PC-3 (cell line): Measurements from ENCODE around the gene PDE6A. TPM values are rescaled to one million over a fixed set of nuclear protein-coding genes. Genes with fewer than 3 reads are reported as not detected.

Source experiments
- ATAC-seq: fragments of 200-7000 bp; cut with Tn5 transposase; 2 replicates; pipeline ENCODE4 v1.9.1; 2020; ENCODE audit warnings: mild to moderate bottlenecking, moderate library complexity
- BruUV-seq: library from RNA; stranded (reverse); fragments of 400-500 nt; replicated peaks from 2 replicates; lab custom pipeline; 2021; lab: Mats Ljungman, UMichigan
- CTCF ChIA-PET: fragments of 300-600 bp; sonication (Branson Sonifier 250); formaldehyde crosslinking; loops from one replicate; lab custom pipeline; 2022; ENCODE audit warnings: antibody characterized with exemption; lab: Charles Lee
- POLR2A ChIA-PET: fragments of 300-600 bp; sonication (Branson Sonifier 250); formaldehyde crosslinking; loops from one replicate; lab custom pipeline; 2022; ENCODE audit warnings: antibody characterized with exemption; ENCODE audit not compliant: unreplicated experiment; lab: Charles Lee
- DNase-seq: peaks from one replicate; pipeline ENCODE4 v3.0.0-alpha.2; 2015
- H2AFZ ChIP-seq: fragments of 300-600 bp; sonication (generic); 2 replicates; pipeline ENCODE4 v1.6.0; 2016; ENCODE audit warnings: antibody characterized with exemption, low read length
- H3F3A ChIP-seq: fragments of 300-600 bp; sonication (generic); one replicate; pipeline ENCODE4 v1.6.0; 2017; ENCODE audit warnings: antibody characterized with exemption, low read length, control low read depth, mild to moderate bottlenecking; ENCODE audit not compliant: unreplicated experiment
- H3K27ac ChIP-seq: fragments of 300-600 bp; sonication (generic); 2 replicates; pipeline ENCODE4 v1.5.1; 2016; ENCODE audit warnings: mild to moderate bottlenecking, low read length
- H3K27me3 ChIP-seq: fragments of 300-600 bp; sonication (generic); 2 replicates; pipeline ENCODE4 v1.6.1; 2016; ENCODE audit warnings: low read length, mixed read lengths
- H3K36me3 ChIP-seq: fragments of 300-600 bp; sonication (generic); 2 replicates; pipeline ENCODE4 v1.6.1; 2016; ENCODE audit warnings: low read depth, mixed run types, low read length, mixed read lengths
- H3K4me1 ChIP-seq: fragments of 300-600 bp; sonication (generic); 2 replicates; pipeline ENCODE4 v1.5.1; 2016; ENCODE audit warnings: low read length; ENCODE audit not compliant: insufficient read depth
- H3K4me2 ChIP-seq: fragments of 300-600 bp; sonication (generic); 2 replicates; pipeline ENCODE4 v1.6.0; 2016; ENCODE audit warnings: low read length
- H3K4me3 ChIP-seq: fragments of 300-600 bp; sonication (generic); 2 replicates; pipeline ENCODE4 v1.5.1; 2016; ENCODE audit warnings: mild to moderate bottlenecking, low read length, mixed read lengths
- H3K79me2 ChIP-seq: fragments of 300-600 bp; sonication (generic); 2 replicates; pipeline ENCODE4 v1.6.1; 2017; ENCODE audit warnings: low read length, mixed read lengths
- H3K9ac ChIP-seq: fragments of 300-600 bp; sonication (generic); 2 replicates; pipeline ENCODE4 v1.6.0; 2016; ENCODE audit warnings: mild to moderate bottlenecking, low read length
- H3K9me2 ChIP-seq: fragments of 300-600 bp; sonication (generic); replicated peaks from 2 replicates; pipeline ENCODE4 v1.6.1; 2016; ENCODE audit warnings: mixed run types, low read length, mixed read lengths
- H3K9me3 ChIP-seq: fragments of 300-600 bp; sonication (generic); 2 replicates; pipeline ENCODE4 v1.6.1; 2016; ENCODE audit warnings: low read length, mixed read lengths
- H4K20me1 ChIP-seq: fragments of 300-600 bp; sonication (generic); 2 replicates; pipeline ENCODE4 v1.6.1; 2016; ENCODE audit warnings: low read length, mixed read lengths
- EZH2 ChIP-seq: fragments of 300-600 bp; sonication (generic); IDR thresholded peaks from one replicate; pipeline ENCODE4 v1.6.1; 2017; ENCODE audit warnings: antibody characterized with exemption, mild to moderate bottlenecking, low read length; ENCODE audit not compliant: unreplicated experiment
- EZH2phosphoT487 ChIP-seq: fragments of 300-600 bp; sonication (generic); IDR thresholded peaks from 2 replicates; pipeline ENCODE4 v1.6.1; 2018; ENCODE audit warnings: mild to moderate bottlenecking, antibody characterized with exemption, low read length, borderline replicate concordance
- intact Hi-C: fragments of 100-400 bp; cut with micrococcal nuclease; formaldehyde crosslinking; loops from 2 replicates; pipeline ENCODE4 v1.9.0; 2023
- total RNA-seq: library from RNA; depleted of rRNA; stranded (reverse); fragments of >200 nt; gene quantifications from 2 replicates; pipeline ENCODE4 v1.2.3, GENCODE V29; 2014
- TF ChIP-seq, protein P1 (sequence below): fragments of 300-600 bp; sonication (generic); conservative IDR thresholded peaks from 2 replicates; pipeline ENCODE4 v1.5.1; 2017; ENCODE audit warnings: antibody characterized with exemption, low read depth, mild to moderate bottlenecking, low read length

Gene PDE6A
- total RNA-seq, 1 experiment from 2014 or later, result not detected

DNA sequence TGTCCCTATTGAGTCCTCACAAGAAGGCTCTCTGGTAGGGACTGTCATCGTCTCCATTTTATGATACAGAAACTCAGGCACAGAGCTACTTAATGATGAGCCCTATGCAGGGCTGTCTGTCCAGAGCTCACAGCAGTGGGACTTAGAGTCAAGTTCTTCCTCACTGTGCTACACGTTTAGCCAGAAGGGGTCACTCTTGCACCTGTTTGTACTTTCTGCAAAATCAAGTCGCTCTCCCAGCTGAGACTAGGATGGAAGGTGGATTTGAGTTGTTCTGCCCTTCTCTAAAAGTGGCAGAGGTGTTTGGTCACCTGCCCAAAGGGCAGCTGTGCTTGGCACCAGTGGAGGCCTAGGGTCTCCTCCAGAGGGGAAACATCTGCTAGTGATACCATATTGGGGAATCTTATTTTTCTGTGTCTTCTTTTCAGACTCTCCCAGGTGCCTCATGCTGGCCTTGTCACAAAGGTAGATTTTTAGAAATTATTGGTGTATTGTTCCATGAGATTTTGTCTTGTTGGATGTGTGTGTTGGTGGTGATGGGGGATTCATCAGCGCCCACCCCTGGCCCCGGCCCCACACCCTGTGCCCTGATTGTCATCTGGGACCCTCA, 110.2 kb downstream of the PDE6A start:
- H3K4me1 ChIP-seq, result peaks cover 9% of the 10 kb centered on the region
- intact Hi-C loops, result loop anchor here (1.0 to 10.0 kb wide), 2 partner anchors 384 to 600 kb away; no protein-coding TSS in a partner anchor
- ATAC-seq (peak; percentile 61), DNase-seq (peak; percentile 94)
- ChIA-PET CTCF (interaction anchor here (0.5 to 2.4 kb wide), 20 partner anchors 18 to 576 kb away, joined by 3 to 31 read pairs (median 4); partner anchors contain the start of genes HMGXB3, SLC26A2 and TIGD6), POLR2A (interaction anchor here (0.6 kb wide), 1 partner anchor 128 kb away, joined by 3 read pairs; no protein-coding TSS in a partner anchor)
- H3K9ac ChIP-seq, result no peak overlapping the region
- H3K9me2 ChIP-seq, result no peaks in the 10 kb centered on the region
- peaks cover 5% of the 10 kb centered on the region; the same call in 1 of the 2 replicates for H4K20me1 ChIP-seq
- no peaks in the 10 kb centered on the region for H3F3A ChIP-seq
- H3K79me2 ChIP-seq, result no peaks in the 10 kb centered on the region
- BruUV-seq, result no TSS peak
- H3K27ac ChIP-seq, result no peak overlapping the region
- H2AFZ ChIP-seq, result no peak overlapping the region
- H3K9me3 ChIP-seq, result no peaks in the 10 kb centered on the region
- H3K4me3 ChIP-seq, result no peak overlapping the region
- TF ChIP-seq EZH2phosphoT487 (no peak), EZH2 (no peak)
- TF ChIP-seq, protein P1, sequence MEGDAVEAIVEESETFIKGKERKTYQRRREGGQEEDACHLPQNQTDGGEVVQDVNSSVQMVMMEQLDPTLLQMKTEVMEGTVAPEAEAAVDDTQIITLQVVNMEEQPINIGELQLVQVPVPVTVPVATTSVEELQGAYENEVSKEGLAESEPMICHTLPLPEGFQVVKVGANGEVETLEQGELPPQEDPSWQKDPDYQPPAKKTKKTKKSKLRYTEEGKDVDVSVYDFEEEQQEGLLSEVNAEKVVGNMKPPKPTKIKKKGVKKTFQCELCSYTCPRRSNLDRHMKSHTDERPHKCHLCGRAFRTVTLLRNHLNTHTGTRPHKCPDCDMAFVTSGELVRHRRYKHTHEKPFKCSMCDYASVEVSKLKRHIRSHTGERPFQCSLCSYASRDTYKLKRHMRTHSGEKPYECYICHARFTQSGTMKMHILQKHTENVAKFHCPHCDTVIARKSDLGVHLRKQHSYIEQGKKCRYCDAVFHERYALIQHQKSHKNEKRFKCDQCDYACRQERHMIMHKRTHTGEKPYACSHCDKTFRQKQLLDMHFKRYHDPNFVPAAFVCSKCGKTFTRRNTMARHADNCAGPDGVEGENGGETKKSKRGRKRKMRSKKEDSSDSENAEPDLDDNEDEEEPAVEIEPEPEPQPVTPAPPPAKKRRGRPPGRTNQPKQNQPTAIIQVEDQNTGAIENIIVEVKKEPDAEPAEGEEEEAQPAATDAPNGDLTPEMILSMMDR, result peak; percentile 97
- no peaks in the 10 kb centered on the region for H3K36me3 ChIP-seq
- H3K27me3 ChIP-seq, result no peaks in the 10 kb centered on the region
- H3K4me2 ChIP-seq, result no peak overlapping the region

DNA sequence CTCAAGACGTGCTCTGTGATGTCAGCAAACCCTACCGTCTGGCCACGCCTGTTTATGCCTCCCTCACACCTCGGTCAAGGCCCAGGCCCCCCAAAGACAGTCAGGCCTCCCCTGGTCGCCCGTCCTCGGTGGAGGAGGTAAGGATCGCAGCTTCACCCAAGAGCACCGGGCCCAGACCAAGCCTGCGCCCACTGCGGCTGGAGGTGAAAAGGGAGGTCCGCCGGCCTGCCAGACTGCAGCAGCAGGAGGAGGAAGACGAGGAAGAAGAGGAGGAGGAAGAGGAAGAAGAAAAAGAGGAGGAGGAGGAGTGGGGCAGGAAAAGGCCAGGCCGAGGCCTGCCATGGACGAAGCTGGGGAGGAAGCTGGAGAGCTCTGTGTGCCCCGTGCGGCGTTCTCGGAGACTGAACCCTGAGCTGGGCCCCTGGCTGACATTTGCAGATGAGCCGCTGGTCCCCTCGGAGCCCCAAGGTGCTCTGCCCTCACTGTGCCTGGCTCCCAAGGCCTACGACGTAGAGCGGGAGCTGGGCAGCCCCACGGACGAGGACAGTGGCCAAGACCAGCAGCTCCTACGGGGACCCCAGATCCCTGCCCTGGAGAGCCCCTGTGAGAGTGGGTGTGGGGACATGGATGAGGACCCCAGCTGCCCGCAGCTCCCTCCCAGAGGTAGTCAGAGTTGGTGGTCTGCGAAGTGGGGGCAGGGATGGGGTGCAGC, 111.3 kb downstream of the PDE6A start:
- Histone ChIP-seq H3K9me2 (no peaks in the 10 kb centered on the region), H3F3A (no peaks in the 10 kb centered on the region), H3K36me3 (no peaks in the 10 kb centered on the region), H3K4me3 (no peak overlapping the region), H3K9ac (no peak overlapping the region), H3K9me3 (no peaks in the 10 kb centered on the region), H4K20me1 (no peaks in the 10 kb centered on the region), H3K4me1 (no peaks in the 10 kb centered on the region), H3K4me2 (no peak overlapping the region), H3K27me3 (no peaks in the 10 kb centered on the region), H3K27ac (no peak overlapping the region), H3K79me2 (no peaks in the 10 kb centered on the region), H2AFZ (no peak overlapping the region)
- ATAC-seq, result no peak
- POLR2A ChIA-PET, result no interaction called here
- intact Hi-C loops, result loop anchor here (10.0 kb wide), 1 partner anchor 602 kb away; no protein-coding TSS in a partner anchor
- no TSS peak for BruUV-seq
- CTCF ChIA-PET, result interaction anchor here (1.2 to 2.4 kb wide), 6 partner anchors 21 to 158 kb away, joined by 3 to 31 read pairs (median 8); partner anchors contain the start of gene SLC26A2
- TF ChIP-seq, protein P1, result no peak
- TF ChIP-seq EZH2phosphoT487 (no peak), EZH2 (no peak)
- no peak for DNase-seq
